Transverse colon (tissue), 4 donors: ENCODE results near the gene ARHGEF26.

Experiments used
- CTCF ChIP-seq, 5 experiments: fragments of 200-600 bp in 3 of 5; fragments of 450-650 bp in 2 of 5; sonication (generic) in 3 of 5; IDR thresholded peaks; 1 replicate in 2 of 5; 2 replicates in 3 of 5; pipeline ENCODE4 v1.5.1; 2016 to 2017; ENCODE audit warnings: antibody characterized with exemption in 5 of 5, inconsistent platforms in 3 of 5, mild to moderate bottlenecking in 2 of 5, moderate library complexity in 1 of 5
- EP300 ChIP-seq: sonication (generic); formaldehyde crosslinking; IDR thresholded peaks from one replicate; pipeline ENCODE4 v1.6.1; 2017; ENCODE audit warnings: antibody characterized with exemption, low read depth
- POLR2A ChIP-seq: fragments of 450-650 bp; IDR thresholded peaks from one replicate; pipeline ENCODE4 v1.6.1; 2016; ENCODE audit warnings: antibody characterized with exemption, mild to moderate bottlenecking, moderate library complexity
- POLR2AphosphoS5 ChIP-seq, 3 donors: sonication (generic); formaldehyde crosslinking; IDR thresholded peaks; one replicate each; pipeline ENCODE4 v1.6.1; 2016; ENCODE audit warnings: antibody characterized with exemption in 3 of 3

- TF ChIP-seq CTCF (IDR thresholded peaks at IDR 0.05) (no peak), EP300 (no peak), POLR2A (no peak), POLR2AphosphoS5 (IDR thresholded peaks at IDR 0.05) (no peak)
Measured at GRCh38 chr3:154188846-154189245, 67.7 kb downstream of the ARHGEF26 start.
